GM21367 (cell line): Measurements from ENCODE around the gene ZNF689.
A peak's percentile ranks its signal among the peaks of the same experiment; 100 is the strongest.
"Not testable (repeated sequence)": the region's sequence is repeated elsewhere in the genome, so short reads cannot be mapped to it uniquely, and the experiment has no call there.

Experiments
- ATAC-seq: cut with Tn5 transposase; IDR thresholded peaks from one replicate; pipeline ENCODE4 v1.9.1; 2021; ENCODE audit not compliant: unreplicated experiment

ZNF689 gene

GRCh38 chr16:30637139-30637538 is 26.9 kb upstream of the ZNF689 start:
- not testable (repeated sequence) for ATAC-seq

- ATAC-seq, result no peak
Measured at GRCh38 chr16:30636599-30636998, 26.4 kb upstream of the ZNF689 start.

- ATAC-seq, result no peak
Measured at GRCh38 chr16:30633526-30633925, 23.3 kb upstream of the ZNF689 start.

- ATAC-seq, result not testable (repeated sequence)
Measured at GRCh38 chr16:30632454-30632853, 22.3 kb upstream of the ZNF689 start.

DNA sequence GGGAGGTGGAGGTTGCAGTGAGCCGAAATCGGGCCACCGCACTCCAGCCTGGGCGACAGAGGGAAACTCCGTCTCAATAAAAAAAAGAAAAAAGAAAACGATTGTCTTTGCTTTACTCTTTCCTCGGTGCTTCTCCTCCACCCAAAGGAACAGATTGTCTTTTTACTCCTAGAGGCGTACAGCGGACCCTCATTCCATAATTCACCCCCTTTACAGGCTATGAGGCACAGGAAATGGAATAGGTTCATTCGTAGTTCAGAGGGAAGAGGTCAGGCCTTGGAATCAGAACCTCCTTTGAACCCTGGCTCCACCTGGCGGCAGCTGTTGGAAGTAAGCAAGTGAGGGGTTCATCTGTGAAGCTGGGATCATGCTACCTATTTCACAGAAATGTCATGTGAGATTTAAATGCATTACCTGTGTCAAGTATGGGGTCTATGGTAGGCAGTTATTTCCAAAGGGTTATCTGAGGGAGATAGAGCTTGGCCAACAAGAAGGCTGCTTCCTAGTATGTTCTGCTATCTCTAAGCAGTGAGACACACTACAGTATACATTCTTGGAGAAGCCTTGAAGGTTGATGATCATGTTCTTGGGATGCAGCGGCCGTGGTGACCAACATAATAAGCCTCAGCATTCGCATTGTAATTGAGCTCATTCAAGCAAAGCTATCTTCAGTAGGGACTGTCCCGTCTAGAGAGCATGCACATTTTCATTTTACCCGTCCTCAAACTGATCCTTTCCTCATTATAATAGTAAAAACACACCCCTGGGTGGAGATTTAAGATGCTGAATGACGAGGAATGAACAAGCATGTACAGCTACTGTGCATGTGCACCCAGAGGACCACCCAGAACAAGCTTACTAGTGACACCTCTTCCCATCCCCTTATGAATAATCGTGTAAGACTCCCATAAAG is 18.7 kb upstream of the ZNF689 start:
- ATAC-seq, result no peak

DNA sequence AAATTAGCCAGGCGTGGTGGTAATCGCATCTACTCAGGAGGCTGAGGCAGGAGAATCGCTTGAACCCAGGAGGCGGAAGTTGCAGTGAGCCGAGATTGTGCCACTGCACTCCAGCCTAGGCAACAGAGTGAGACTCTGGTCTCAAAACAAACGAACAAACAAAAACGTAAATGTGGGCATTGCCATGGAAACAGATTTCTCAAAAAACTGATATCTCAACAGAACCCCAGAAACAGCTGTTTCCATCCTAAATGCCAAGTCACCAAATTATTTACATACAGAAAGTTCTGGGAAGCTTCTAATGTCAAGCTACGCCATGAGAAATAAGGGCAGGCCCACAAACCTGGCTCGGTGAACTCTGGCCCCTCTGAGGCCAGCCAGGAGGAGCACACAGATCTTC is 16.0 kb upstream of the ZNF689 start:
- no peak for ATAC-seq

DNA sequence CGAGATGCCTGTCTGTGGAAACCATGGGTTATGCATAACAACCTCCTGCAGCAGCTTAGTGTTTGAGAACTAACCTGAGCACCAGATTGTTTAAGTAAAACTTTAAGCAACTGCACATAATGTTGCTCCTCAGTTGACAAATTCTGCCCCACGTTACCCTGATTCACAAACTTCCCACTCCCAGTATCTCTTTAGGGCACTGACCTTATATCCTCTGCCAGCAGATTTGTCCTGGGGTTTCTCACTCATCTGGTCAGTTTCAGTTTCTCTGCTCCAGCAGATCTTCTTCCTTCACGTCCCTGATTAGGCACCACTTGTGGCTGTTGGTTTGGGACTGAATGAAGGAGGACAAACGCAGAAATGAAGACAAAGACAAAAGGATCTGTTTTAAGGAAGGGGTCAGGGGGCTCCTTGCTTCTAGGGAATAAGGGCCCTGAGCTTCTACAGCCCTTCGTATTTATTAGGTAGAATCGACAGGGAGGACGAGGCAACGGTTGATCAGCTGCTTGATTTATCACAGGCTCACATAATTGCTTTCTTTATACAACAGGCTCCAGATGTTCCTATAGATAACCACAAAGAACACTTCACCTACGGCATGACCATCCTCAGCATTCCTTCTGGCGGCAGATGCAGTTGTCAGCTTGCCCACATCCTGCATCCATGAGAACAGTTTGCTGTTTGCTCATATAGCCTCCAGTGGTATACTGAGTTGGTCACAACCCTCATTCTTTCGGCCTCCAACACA is 13.5 kb upstream of the ZNF689 start:
- ATAC-seq, result no peak

DNA sequence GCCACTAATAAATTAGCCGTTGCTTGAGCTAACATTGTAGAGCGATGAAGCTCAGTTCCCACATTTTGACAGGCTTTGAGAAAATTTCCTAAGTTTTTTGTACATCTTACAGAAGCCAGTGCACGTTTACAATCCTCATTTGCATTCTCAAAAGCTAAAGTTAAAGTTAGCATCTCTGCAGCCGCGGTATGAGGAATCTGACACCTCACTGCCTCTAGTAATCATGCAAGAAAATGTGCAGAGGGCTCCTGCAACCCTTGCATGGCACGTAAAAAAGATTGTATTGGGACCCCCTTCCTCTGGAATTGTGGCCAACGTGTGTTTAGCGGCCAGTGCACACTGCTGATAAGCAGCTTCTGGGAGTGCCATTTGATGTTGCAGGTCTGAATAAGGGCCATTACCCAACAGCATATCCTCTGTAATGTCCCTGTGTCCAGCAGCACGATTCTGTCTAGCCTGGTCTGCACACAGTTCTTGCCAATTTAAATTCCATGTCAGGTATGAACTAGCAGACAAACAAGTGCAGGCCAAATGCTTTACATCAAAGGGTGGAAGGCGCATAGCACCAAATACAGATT is 12.4 kb upstream of the ZNF689 start:
- no peak for ATAC-seq

DNA sequence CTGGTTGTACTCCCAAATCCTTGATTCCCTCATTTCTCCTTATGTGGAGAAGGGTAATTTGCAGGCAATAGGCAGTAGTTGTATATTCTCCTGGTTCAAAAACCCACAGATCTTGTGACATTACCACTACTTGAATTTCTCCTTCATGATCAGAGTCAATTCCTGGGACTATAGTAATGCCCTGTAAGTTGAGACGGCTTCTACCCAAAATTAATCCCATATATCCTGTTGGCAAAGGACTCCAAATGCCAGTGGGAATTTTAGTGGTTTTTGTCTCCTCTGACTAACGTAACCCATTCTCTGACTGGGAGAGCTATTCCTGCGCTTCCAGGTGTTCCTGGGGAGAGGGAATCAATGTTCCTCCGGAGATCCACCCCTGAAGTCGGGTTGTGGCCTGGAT is 11.6 kb upstream of the ZNF689 start:
- no peak for ATAC-seq

DNA sequence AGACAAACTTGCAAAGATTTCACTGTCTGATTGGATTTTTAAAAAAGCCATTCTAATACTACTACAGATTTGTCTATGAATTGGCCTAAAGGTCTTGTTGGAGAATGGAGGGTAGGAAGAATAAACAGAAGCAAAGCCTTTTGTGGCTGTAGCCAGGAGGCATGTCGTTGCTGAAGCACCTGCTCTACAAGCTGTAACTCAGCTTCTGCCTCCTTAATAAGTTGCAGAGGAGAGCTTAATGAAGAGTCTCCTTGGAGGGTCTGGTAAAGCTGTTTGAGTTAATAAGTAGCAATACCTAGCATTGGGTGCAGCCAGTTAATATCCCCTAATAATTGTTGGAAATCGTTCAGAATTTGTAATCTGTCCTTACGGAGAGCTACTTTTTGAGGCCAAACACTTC is 10.0 kb upstream of the ZNF689 start:
- no peak for ATAC-seq

GRCh38 chr16:30619638-30620037 is 9.4 kb upstream of the ZNF689 start:
- no peak for ATAC-seq

DNA sequence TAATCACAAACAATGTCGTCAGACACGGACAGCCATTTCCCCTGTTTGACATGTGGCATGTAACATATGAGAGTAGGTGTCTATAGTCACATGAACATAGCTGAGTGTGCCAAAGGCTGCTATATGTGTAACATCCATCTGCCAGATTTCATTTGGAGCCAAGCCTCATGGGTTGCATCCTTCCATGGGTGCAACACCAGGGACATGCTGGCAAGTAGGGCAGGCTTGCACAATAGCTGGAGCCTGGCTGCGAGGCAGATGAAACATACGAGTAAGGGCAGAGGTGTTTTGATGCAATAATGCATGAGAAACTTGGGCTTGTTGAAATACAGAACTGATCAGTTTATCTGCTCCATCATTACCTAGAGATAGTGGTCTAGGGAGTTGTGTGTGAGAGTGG is 9.0 kb upstream of the ZNF689 start:
- ATAC-seq, result no peak

- ATAC-seq, result no peak
Measured at GRCh38 chr16:30615358-30616091, 5.3 kb upstream of the ZNF689 start.

- peak; percentile 20 for ATAC-seq
Measured at GRCh38 chr16:30609002-30609925, 925 bp downstream of the ZNF689 start.

DNA sequence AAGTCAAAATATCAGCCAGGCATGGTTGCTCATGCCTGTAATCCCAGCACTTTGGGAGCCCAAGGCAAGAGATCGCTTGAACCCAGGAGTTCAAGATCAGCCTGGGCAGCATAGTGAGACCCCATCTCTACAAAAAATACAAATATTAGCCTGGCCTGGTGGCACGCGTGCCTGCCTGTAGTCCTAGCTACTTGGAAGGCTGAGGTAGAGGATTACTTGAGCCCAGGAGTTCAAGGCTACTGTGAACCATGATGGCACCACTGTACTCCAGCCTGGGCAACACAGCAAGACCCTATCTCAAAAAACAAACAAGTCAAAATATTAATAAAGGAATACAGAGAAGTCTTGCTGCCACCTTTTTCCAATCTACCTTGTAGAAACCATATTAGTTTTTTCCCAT is 4.2 kb downstream of the ZNF689 start:
- ATAC-seq, result no peak

DNA sequence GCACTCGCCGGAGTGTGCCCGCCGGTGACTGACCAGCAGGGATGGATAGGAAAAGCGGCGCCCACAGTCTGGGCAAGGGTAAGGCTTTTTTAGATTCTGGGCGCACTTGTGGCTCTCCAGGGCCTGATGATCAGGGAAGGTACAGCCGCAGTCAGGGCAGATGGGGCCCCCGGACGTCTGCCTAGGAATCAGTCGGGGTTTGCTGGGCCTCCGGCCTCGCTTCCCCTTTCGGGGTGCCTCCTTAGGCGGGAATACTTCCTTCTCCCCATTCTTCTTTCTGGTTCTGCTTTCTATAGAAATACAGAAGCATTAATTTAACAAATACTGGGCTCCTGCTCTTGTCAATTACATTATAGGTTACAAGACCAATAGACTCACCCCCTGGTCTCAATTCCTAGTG is 5.0 kb downstream of the ZNF689 start:
- no peak for ATAC-seq

DNA sequence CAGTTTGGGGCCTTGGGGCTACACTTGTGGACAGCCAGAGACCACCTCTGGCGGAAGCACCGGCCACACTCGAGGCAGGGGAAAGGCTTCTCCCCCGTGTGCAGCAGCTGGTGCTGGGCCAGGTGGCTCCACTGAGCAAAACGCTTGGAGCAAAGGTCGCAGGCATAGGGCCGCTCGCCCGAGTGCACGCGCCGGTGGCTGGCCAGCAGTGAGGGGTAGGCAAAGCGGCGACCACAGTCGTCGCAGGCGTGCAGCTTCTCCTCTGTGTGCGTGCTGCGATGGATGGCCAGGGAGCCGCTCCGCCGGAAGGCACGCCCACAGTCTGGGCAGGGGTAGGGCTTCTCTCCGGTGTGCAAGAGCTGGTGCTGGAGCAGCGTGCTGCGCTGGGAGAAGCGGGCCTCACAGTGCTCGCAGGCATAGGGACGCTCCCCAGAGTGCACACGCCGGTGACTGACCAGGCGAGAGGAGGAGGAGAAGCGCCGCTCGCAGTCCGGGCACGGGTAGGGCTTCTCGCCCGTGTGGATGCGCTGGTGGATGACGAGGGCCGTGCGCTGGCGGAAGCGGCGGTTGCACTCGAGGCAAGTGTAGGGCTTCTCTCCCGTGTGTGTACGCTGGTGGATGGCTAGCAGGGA is 5.8 kb downstream of the ZNF689 start:
- ATAC-seq, result no peak

- no peak for ATAC-seq
Measured at GRCh38 chr16:30603945-30604315, 6.3 kb downstream of the ZNF689 start.

GRCh38 chr16:30602616-30603277 is 7.4 kb downstream of the ZNF689 start:
- ATAC-seq, result no peak
